Endothelial cell of umbilical vein (primary cell): ENCODE measurements around the gene NUB1.

Source experiments
- EZH2 ChIP-seq: IDR thresholded peaks from 2 replicates; pipeline ENCODE4 v1.6.1; 2012; ENCODE audit warnings: borderline replicate concordance, low read depth, mild to moderate bottlenecking, moderate library complexity, low read length, inconsistent platforms; ENCODE audit not compliant: severe bottlenecking
- FOS ChIP-seq: IDR thresholded peaks from 2 replicates; pipeline ENCODE4 v1.6.1; 2011; ENCODE audit warnings: mild to moderate bottlenecking, low read length, moderate library complexity, borderline replicate concordance; ENCODE audit not compliant: insufficient read depth
- MYC ChIP-seq: IDR thresholded peaks from one replicate; pipeline ENCODE4 v1.6.1; 2011; ENCODE audit warnings: mild to moderate bottlenecking, low read depth, low read length
- POLR2A ChIP-seq: IDR thresholded peaks from 2 replicates; pipeline ENCODE4 v1.6.1; 2012; ENCODE audit warnings: low read depth, mild to moderate bottlenecking, control low read depth, low read length
- POLR2AphosphoS5 ChIP-seq: IDR thresholded peaks from 2 replicates; pipeline ENCODE4 v1.6.1; 2012; ENCODE audit warnings: low read depth, mild to moderate bottlenecking, control low read depth, low read length, moderate library complexity; ENCODE audit not compliant: insufficient read depth
- TF ChIP-seq, protein P1 (sequence below), 2 donors: IDR thresholded peaks; 1 replicate in 1 of 2; 2 replicates in 1 of 2; pipeline ENCODE4 v1.5.1; 2011; ENCODE audit warnings: low read length in 2 of 2, mild to moderate bottlenecking in 2 of 2, moderate library complexity in 2 of 2, control low read depth in 1 of 2, inconsistent platforms in 1 of 2, low read depth in 1 of 2; ENCODE audit not compliant: insufficient read depth in 1 of 2; ENCODE audit errors: extremely low read depth in 1 of 2
- TF ChIP-seq, protein P2 (sequence below): IDR thresholded peaks from 2 replicates; pipeline ENCODE4 v1.6.1; 2011; ENCODE audit not compliant: insufficient read depth, insufficient read length

DNA sequence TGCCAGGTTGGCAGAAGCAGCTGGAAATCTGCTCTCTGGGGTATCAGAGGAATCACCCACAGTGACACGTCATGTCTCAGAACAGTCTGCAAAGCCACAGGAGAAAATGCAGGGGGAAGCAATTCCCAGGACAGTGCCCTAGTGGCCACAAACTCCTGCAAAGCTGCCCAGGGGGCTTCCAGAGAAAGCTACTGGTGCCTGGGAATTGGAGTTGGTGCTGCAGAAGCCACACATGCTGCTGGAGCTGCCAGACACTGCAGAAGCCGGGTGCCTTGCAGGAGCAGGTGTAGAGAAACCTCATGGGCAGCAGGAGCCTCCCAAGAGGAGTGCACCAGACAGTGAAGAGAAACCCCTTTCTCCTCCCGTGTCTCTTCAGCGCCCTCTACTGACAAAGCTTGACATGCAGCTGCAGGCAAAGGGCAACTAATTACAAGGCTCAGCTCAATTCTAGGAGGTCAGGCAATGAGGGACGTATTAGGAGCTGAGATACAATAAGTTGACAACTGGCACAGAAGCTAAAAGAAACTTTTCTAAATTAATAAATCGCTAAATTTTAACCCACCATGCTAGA is 30.2 kb upstream of the NUB1 start:
- TF ChIP-seq, protein P1, sequence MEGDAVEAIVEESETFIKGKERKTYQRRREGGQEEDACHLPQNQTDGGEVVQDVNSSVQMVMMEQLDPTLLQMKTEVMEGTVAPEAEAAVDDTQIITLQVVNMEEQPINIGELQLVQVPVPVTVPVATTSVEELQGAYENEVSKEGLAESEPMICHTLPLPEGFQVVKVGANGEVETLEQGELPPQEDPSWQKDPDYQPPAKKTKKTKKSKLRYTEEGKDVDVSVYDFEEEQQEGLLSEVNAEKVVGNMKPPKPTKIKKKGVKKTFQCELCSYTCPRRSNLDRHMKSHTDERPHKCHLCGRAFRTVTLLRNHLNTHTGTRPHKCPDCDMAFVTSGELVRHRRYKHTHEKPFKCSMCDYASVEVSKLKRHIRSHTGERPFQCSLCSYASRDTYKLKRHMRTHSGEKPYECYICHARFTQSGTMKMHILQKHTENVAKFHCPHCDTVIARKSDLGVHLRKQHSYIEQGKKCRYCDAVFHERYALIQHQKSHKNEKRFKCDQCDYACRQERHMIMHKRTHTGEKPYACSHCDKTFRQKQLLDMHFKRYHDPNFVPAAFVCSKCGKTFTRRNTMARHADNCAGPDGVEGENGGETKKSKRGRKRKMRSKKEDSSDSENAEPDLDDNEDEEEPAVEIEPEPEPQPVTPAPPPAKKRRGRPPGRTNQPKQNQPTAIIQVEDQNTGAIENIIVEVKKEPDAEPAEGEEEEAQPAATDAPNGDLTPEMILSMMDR (IDR thresholded peaks at IDR 0.05; ENCODE audit: extremely low read depth in 1 of 2, insufficient read depth in 1 of 2, low read depth in 1 of 2, low read length in 2 of 2), result peak; percentile 2 to 17
- TF ChIP-seq POLR2AphosphoS5 (no peak), POLR2A (no peak), EZH2 (no peak), FOS (no peak), MYC (no peak)
- TF ChIP-seq, protein P2, sequence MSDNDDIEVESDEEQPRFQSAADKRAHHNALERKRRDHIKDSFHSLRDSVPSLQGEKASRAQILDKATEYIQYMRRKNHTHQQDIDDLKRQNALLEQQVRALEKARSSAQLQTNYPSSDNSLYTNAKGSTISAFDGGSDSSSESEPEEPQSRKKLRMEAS, result no peak
